Spleen (tissue), 7 donors: Measurements from ENCODE around the gene POU2AF1.

ENCODE experiments used
- POLR2A ChIP-seq, 3 donors: fragments of 450-650 bp; IDR thresholded peaks; one replicate each; pipeline ENCODE4 v1.5.1; 2017; ENCODE audit warnings: antibody characterized with exemption in 3 of 3, mild to moderate bottlenecking in 1 of 3
- POLR2AphosphoS5 ChIP-seq, 3 donors: sonication (generic); formaldehyde crosslinking; IDR thresholded peaks; one replicate each; pipeline ENCODE4 v1.5.1; 2017; ENCODE audit warnings: antibody characterized with exemption in 3 of 3
- TF ChIP-seq, protein P1 (sequence below), 11 experiments: fragments of 200-600 bp in 7 of 11; fragments of 450-650 bp in 4 of 11; sonication (generic) in 4 of 11; IDR thresholded peaks in 8 of 11; conservative IDR thresholded peaks in 3 of 11; 1 replicate in 7 of 11; 2 replicates in 4 of 11; pipeline versions ENCODE4 v1.4.0 to v1.8.0; 2016 to 2021; ENCODE audit warnings: antibody characterized with exemption in 11 of 11, inconsistent platforms in 4 of 11, mild to moderate bottlenecking in 1 of 11
- donor health status: DM: no; HTN: no; CAD: no; lungs with moderate emphysema.
- donor health status: DM: no; HTN: no; CAD: no.
- donor health status: DM: no; HTN: no; CAD: no.

DNA sequence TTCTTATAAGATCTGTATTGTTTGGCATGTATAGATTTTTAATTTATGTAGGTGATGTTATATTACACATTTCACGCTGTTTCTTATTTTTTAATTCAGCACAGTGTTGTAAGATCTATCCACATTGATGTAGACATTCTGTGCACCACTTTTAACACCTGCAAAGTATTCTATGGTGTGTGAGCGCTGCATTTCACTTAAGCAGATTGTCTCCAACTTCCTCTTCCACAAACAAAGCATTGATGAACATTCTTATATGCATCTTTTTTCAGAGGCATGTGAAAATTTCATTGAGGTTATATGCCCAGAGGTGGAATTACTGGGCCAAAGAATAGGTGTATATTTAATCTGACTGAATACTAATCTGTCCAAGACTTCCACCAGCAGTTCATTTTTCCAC lies 3.4 kb upstream of the POU2AF1 start:
- TF ChIP-seq, protein P1, sequence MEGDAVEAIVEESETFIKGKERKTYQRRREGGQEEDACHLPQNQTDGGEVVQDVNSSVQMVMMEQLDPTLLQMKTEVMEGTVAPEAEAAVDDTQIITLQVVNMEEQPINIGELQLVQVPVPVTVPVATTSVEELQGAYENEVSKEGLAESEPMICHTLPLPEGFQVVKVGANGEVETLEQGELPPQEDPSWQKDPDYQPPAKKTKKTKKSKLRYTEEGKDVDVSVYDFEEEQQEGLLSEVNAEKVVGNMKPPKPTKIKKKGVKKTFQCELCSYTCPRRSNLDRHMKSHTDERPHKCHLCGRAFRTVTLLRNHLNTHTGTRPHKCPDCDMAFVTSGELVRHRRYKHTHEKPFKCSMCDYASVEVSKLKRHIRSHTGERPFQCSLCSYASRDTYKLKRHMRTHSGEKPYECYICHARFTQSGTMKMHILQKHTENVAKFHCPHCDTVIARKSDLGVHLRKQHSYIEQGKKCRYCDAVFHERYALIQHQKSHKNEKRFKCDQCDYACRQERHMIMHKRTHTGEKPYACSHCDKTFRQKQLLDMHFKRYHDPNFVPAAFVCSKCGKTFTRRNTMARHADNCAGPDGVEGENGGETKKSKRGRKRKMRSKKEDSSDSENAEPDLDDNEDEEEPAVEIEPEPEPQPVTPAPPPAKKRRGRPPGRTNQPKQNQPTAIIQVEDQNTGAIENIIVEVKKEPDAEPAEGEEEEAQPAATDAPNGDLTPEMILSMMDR (IDR thresholded peaks at IDR 0.05 in 8 of 11, conservative IDR thresholded peaks at IDR 0.05 in 3 of 11), result no peak
- TF ChIP-seq POLR2A (IDR thresholded peaks at IDR 0.05) (no peak), POLR2AphosphoS5 (IDR thresholded peaks at IDR 0.05) (no peak)
